CD8-positive, alpha-beta memory T cell (primary cell): Measurements from ENCODE around the gene AKR1A1. TPM values are rescaled to one million over a fixed set of nuclear protein-coding genes. Genes with fewer than 3 reads are reported as not detected.
"Not testable (repeated sequence)": the region's sequence is repeated elsewhere in the genome, so short reads cannot be mapped to it uniquely, and the experiment has no call there.

ENCODE experiments used
- CTCF ChIA-PET: fragments of 350-600 bp; sonication (Branson Sonifier 250); formaldehyde crosslinking; loops from one replicate; lab custom pipeline; 2021; ENCODE audit warnings: antibody characterized with exemption; lab: Charles Lee
- POLR2A ChIA-PET: fragments of 350-600 bp; sonication (Branson Sonifier 250); formaldehyde crosslinking; loops from one replicate; lab custom pipeline; 2021; ENCODE audit warnings: antibody characterized with exemption; lab: Charles Lee
- DNase-seq, 5 donors: peaks; one replicate each; pipeline versions ENCODE4 v3.0.0 to v3.0.0-alpha.2; 2020 to 2022; ENCODE audit warnings: mixed read lengths in 1 of 5
- H3K27ac ChIP-seq: one replicate; pipeline ENCODE4 v1.7.0; 2013; ENCODE audit warnings: low read depth, mild to moderate bottlenecking, low read length, moderate library complexity
- H3K27me3 ChIP-seq: 2 replicates; pipeline ENCODE4 v1.7.0; 2013; ENCODE audit warnings: low read length, mild to moderate bottlenecking; ENCODE audit not compliant: insufficient read depth, poor library complexity, severe bottlenecking
- H3K36me3 ChIP-seq: 2 replicates; pipeline ENCODE4 v1.7.0; 2013; ENCODE audit warnings: mild to moderate bottlenecking, low read length, moderate library complexity; ENCODE audit not compliant: insufficient read depth
- H3K4me1 ChIP-seq: 2 replicates; pipeline ENCODE4 v1.7.0; 2013; ENCODE audit warnings: mild to moderate bottlenecking, low read length, moderate library complexity; ENCODE audit not compliant: insufficient read depth
- H3K4me3 ChIP-seq: 2 replicates; pipeline ENCODE4 v1.7.0; 2013; ENCODE audit warnings: mild to moderate bottlenecking, low read length
- H3K9me3 ChIP-seq: 2 replicates; pipeline ENCODE4 v1.7.0; 2013; ENCODE audit warnings: mild to moderate bottlenecking, low read length
- H3K27ac Mint-ChIP-seq, 8 donors: one replicate each; pipeline ENCODE4 v1.8.0; 2020 to 2021; ENCODE audit warnings: mixed read lengths in 8 of 8, mild to moderate bottlenecking in 6 of 8, inconsistent platforms in 3 of 8, moderate library complexity in 3 of 8
- H3K27me3 Mint-ChIP-seq, 2 donors: one replicate each; pipeline ENCODE4 v1.8.0; 2020 to 2021; ENCODE audit warnings: mixed read lengths in 2 of 2, mild to moderate bottlenecking in 1 of 2, moderate library complexity in 1 of 2
- H3K36me3 Mint-ChIP-seq, 3 donors: one replicate each; pipeline ENCODE4 v1.8.0; 2020 to 2021; ENCODE audit warnings: mixed read lengths in 3 of 3, inconsistent platforms in 1 of 3, mild to moderate bottlenecking in 1 of 3
- H3K4me1 Mint-ChIP-seq, 3 donors: one replicate each; pipeline ENCODE4 v1.8.0; 2020 to 2021; ENCODE audit warnings: mixed read lengths in 3 of 3, inconsistent platforms in 1 of 3, mild to moderate bottlenecking in 1 of 3
- H3K4me3 Mint-ChIP-seq, 7 donors: one replicate each; pipeline ENCODE4 v1.8.0; 2020 to 2021; ENCODE audit warnings: mixed read lengths in 7 of 7, mild to moderate bottlenecking in 6 of 7, moderate library complexity in 4 of 7, inconsistent platforms in 2 of 7
- H3K9me3 Mint-ChIP-seq, 5 donors: one replicate each; pipeline ENCODE4 v1.8.0; 2020 to 2022; ENCODE audit warnings: mixed read lengths in 5 of 5, mild to moderate bottlenecking in 3 of 5, moderate library complexity in 2 of 5, inconsistent platforms in 1 of 5
- polyA plus RNA-seq: library from polyadenylated mRNA; unstranded; fragments of 300-500 nt; fragmentation: Illumina TruSeq; gene quantifications from one replicate; pipeline ENCODE4 v1.2.3, GENCODE V29; 2021
- total RNA-seq, 2 experiments: library from RNA; stranded (reverse); gene quantifications; one replicate each; pipeline ENCODE4 v1.2.3, GENCODE V29; 2021

The AKR1A1 gene
- total and polyA plus RNA-seq, 3 experiments from 2014 or later, result 98.3 to 217 (median 204) TPM

- H3K36me3 Mint-ChIP-seq, result peaks cover 5 to 72% (median 10%) of the 10 kb centered on the region in 3 donors
- H3K4me1 ChIP-seq, result no peaks in the 10 kb centered on the region
- no peaks in the 10 kb centered on the region for H3K27me3 Mint-ChIP-seq
- POLR2A ChIA-PET, result interaction anchor here (1.0 kb wide), 1 partner anchor 73 kb away, joined by 3 read pairs; no protein-coding TSS in a partner anchor
- H3K36me3 ChIP-seq, result peaks cover 49% of the 10 kb centered on the region
- no peak overlapping the region for H3K4me3 Mint-ChIP-seq
- H3K9me3 Mint-ChIP-seq, result no peaks in the 10 kb centered on the region
- H3K9me3 ChIP-seq, result no peaks in the 10 kb centered on the region
- no peak for DNase-seq
- H3K27ac Mint-ChIP-seq, result peak overlapping the region in 3 of 8 donors; percentile 23 to 64 (median 44)
- H3K27me3 ChIP-seq, result no peaks in the 10 kb centered on the region
- H3K4me3 ChIP-seq, result no peak overlapping the region
- CTCF ChIA-PET, result interaction anchor here (1.5 to 3.8 kb wide), 4 partner anchors 11 to 208 kb away, joined by 4 to 101 read pairs (median 16); partner anchors contain the start of gene PRDX1
- H3K27ac ChIP-seq, result no peak overlapping the region
- H3K4me1 Mint-ChIP-seq, result no peaks in the 10 kb centered on the region
Observed at GRCh38 chr1:45510036-45510971, 40.3 kb upstream of the AKR1A1 start.

- Mint-ChIP-seq H3K27me3 (no peaks in the 10 kb centered on the region), H3K4me3 (no peak overlapping the region), H3K4me1 (peaks cover 0 to 6% (median 0%) of the 10 kb centered on the region in 3 donors), H3K9me3 (no peaks in the 10 kb centered on the region), H3K36me3 (peaks cover 5 to 79% (median 16%) of the 10 kb centered on the region in 3 donors), H3K27ac (peak overlapping the region in 4 of 8 donors; percentile 13 to 64 (median 42))
- ChIA-PET POLR2A (interaction anchor here (0.6 to 1.0 kb wide), 2 partner anchors 11 to 72 kb away, joined by 3 read pairs; partner anchors contain the start of genes CCDC163 and MMACHC), CTCF (interaction anchor here (1.2 to 3.8 kb wide), 9 partner anchors 10 to 726 kb away, joined by 3 to 101 read pairs (median 4); partner anchors contain the start of gene PRDX1)
- no peak for DNase-seq
- no peak overlapping the region for H3K4me3 ChIP-seq
- H3K4me1 ChIP-seq, result no peaks in the 10 kb centered on the region
- H3K27ac ChIP-seq, result no peak overlapping the region
- peaks cover 53% of the 10 kb centered on the region for H3K36me3 ChIP-seq
- no peaks in the 10 kb centered on the region for H3K9me3 ChIP-seq
- H3K27me3 ChIP-seq, result no peaks in the 10 kb centered on the region
Observed at GRCh38 chr1:45510972-45511527, 39.6 kb upstream of the AKR1A1 start.

- H3K36me3 Mint-ChIP-seq, result peaks cover 5 to 90% (median 22%) of the 10 kb centered on the region in 3 donors
- H3K4me1 Mint-ChIP-seq, result peaks cover 0 to 12% (median 3%) of the 10 kb centered on the region in 3 donors
- peaks cover 64% of the 10 kb centered on the region for H3K36me3 ChIP-seq
- DNase-seq, result peak; percentile 24 to 65 (median 44)
- no peak overlapping the region for H3K4me3 Mint-ChIP-seq
- H3K27ac Mint-ChIP-seq, result peak overlapping the region in 3 of 8 donors; percentile 42 to 82 (median 51)
- no peaks in the 10 kb centered on the region for H3K27me3 Mint-ChIP-seq
- H3K4me1 ChIP-seq, result no peaks in the 10 kb centered on the region
- H3K9me3 Mint-ChIP-seq, result no peaks in the 10 kb centered on the region
- H3K9me3 ChIP-seq, result no peaks in the 10 kb centered on the region
- ChIA-PET CTCF (interaction anchor here (0.6 to 3.8 kb wide), 19 partner anchors 9 to 498 kb away, joined by 3 to 101 read pairs (median 4); partner anchors contain the start of genes CCDC163, MMACHC and PRDX1), POLR2A (interaction anchor here (0.7 to 2.0 kb wide), 2 partner anchors 9 to 381 kb away, joined by 3 to 10 read pairs; partner anchors contain the start of gene PRDX1)
- H3K27me3 ChIP-seq, result no peaks in the 10 kb centered on the region
- H3K27ac ChIP-seq, result no peak overlapping the region
- no peak overlapping the region for H3K4me3 ChIP-seq
Observed at GRCh38 chr1:45512641-45513054, 38.0 kb upstream of the AKR1A1 start.

- H3K9me3 Mint-ChIP-seq, H3K27ac ChIP-seq, H3K4me1 ChIP-seq, H3K4me3 ChIP-seq, DNase-seq, H3K4me3 Mint-ChIP-seq, H3K27me3 ChIP-seq, H3K27me3 Mint-ChIP-seq, H3K9me3 ChIP-seq, POLR2A ChIA-PET: not testable (repeated sequence)
- CTCF ChIA-PET, result interaction anchor here (1.5 to 3.8 kb wide), 7 partner anchors 8 to 499 kb away, joined by 3 to 101 read pairs (median 5); partner anchors contain the start of gene PRDX1
- peaks cover 5 to 84% (median 22%) of the 10 kb centered on the region in 3 donors for H3K36me3 Mint-ChIP-seq
- peak overlapping the region in 3 of 8 donors; percentile 27 to 92 (median 36) for H3K27ac Mint-ChIP-seq
- peaks cover 60% of the 10 kb centered on the region for H3K36me3 ChIP-seq
- H3K4me1 Mint-ChIP-seq, result peaks cover 1 to 15% (median 6%) of the 10 kb centered on the region in 3 donors
Observed at GRCh38 chr1:45513532-45514260, 36.9 kb upstream of the AKR1A1 start.

- Histone ChIP-seq H3K9me3 (no peaks in the 10 kb centered on the region), H3K36me3 (peaks cover 44% of the 10 kb centered on the region), H3K4me1 (peaks cover 19% of the 10 kb centered on the region), H3K27me3 (no peaks in the 10 kb centered on the region), H3K4me3 (no peak overlapping the region), H3K27ac (no peak overlapping the region)
- Mint-ChIP-seq H3K4me1 (peaks cover 12 to 28% (median 24%) of the 10 kb centered on the region in 3 donors), H3K36me3 (peaks cover 0 to 71% (median 16%) of the 10 kb centered on the region in 3 donors), H3K4me3 (peak overlapping the region in 1 of 7 donors; percentile 26), H3K27ac (peak overlapping the region in 3 of 8 donors; percentile 8 to 62 (median 58)), H3K27me3 (no peaks in the 10 kb centered on the region), H3K9me3 (no peaks in the 10 kb centered on the region)
- ChIA-PET POLR2A (no interaction called here), CTCF (interaction anchor here (0.8 to 0.9 kb wide), 2 partner anchors 53 to 54 kb away, joined by 3 read pairs; no protein-coding TSS in a partner anchor)
- DNase-seq, result no peak
Observed at GRCh38 chr1:45516036-45516435, 34.6 kb upstream of the AKR1A1 start.

GRCh38 chr1:45516465-45516864, 34.2 kb upstream of the AKR1A1 start:
- no peaks in the 10 kb centered on the region for H3K9me3 ChIP-seq
- CTCF ChIA-PET, result interaction anchor here (0.8 to 0.9 kb wide), 2 partner anchors 53 to 54 kb away, joined by 3 read pairs; no protein-coding TSS in a partner anchor
- H3K27me3 Mint-ChIP-seq, result no peaks in the 10 kb centered on the region
- H3K4me3 Mint-ChIP-seq, result peak overlapping the region in 1 of 7 donors; percentile 26
- H3K27me3 ChIP-seq, result no peaks in the 10 kb centered on the region
- POLR2A ChIA-PET, result no interaction called here
- peaks cover 0 to 70% (median 16%) of the 10 kb centered on the region in 3 donors for H3K36me3 Mint-ChIP-seq
- no peak overlapping the region for H3K27ac ChIP-seq
- H3K4me1 ChIP-seq, result peaks cover 19% of the 10 kb centered on the region
- no peak for DNase-seq
- H3K36me3 ChIP-seq, result peaks cover 41% of the 10 kb centered on the region
- H3K4me1 Mint-ChIP-seq, result peaks cover 13 to 29% (median 24%) of the 10 kb centered on the region in 3 donors
- H3K27ac Mint-ChIP-seq, result peak overlapping the region in 4 of 8 donors; percentile 5 to 62 (median 26)
- no peak overlapping the region for H3K4me3 ChIP-seq
- no peaks in the 10 kb centered on the region for H3K9me3 Mint-ChIP-seq

GRCh38 chr1:45518366-45518765, 32.3 kb upstream of the AKR1A1 start:
- not testable (repeated sequence) for H3K27me3 ChIP-seq, H3K9me3 Mint-ChIP-seq, H3K9me3 ChIP-seq, H3K27me3 Mint-ChIP-seq, H3K27ac ChIP-seq, DNase-seq, H3K4me3 ChIP-seq
- Mint-ChIP-seq H3K4me1 (peaks cover 27 to 40% (median 36%) of the 10 kb centered on the region in 3 donors), H3K36me3 (peaks cover 0 to 62% (median 16%) of the 10 kb centered on the region in 3 donors), H3K27ac (peak overlapping the region in 5 of 8 donors; percentile 4 to 78 (median 43)), H3K4me3 (peak overlapping the region in 3 of 7 donors; percentile 52 to 97 (median 53))
- ChIA-PET CTCF (interaction anchor here (0.9 to 2.7 kb wide), 4 partner anchors 14 to 64 kb away, joined by 3 to 6 read pairs (median 3); no protein-coding TSS in a partner anchor), POLR2A (interaction anchor here (1.1 kb wide), 1 partner anchor 19 kb away, joined by 4 read pairs; the partner anchor contains the start of genes CCDC163 and MMACHC)
- H3K4me1 ChIP-seq, result peaks cover 24% of the 10 kb centered on the region
- peaks cover 31% of the 10 kb centered on the region for H3K36me3 ChIP-seq
